Type B pancreatic cell (in vitro differentiated cells): ENCODE results near the gene SPATA24. TPM values are rescaled to one million over a fixed set of nuclear protein-coding genes. Genes with fewer than 3 reads are reported as not detected.
"Not testable (repeated sequence)": the region's sequence is repeated elsewhere in the genome, so short reads cannot be mapped to it uniquely, and the experiment has no call there.

Experiments
- DNase-seq: peaks from one replicate; pipeline ENCODE4 v3.0.0; 2021; ENCODE audit warnings: mixed read lengths; ENCODE audit not compliant: unreplicated experiment; ENCODE audit errors: extremely low spot score
- H3K27ac Mint-ChIP-seq: 2 replicates; pipeline ENCODE4 v1.8.0; 2021; ENCODE audit warnings: mild to moderate bottlenecking, mixed read lengths
- H3K27me3 Mint-ChIP-seq: 2 replicates; pipeline ENCODE4 v1.8.0; 2021; ENCODE audit warnings: mixed read lengths
- H3K36me3 Mint-ChIP-seq: 2 replicates; pipeline ENCODE4 v1.8.0; 2021; ENCODE audit warnings: mixed read lengths
- H3K4me1 Mint-ChIP-seq: one replicate; pipeline ENCODE4 v1.8.0; 2021; ENCODE audit warnings: mixed read lengths; ENCODE audit not compliant: unreplicated experiment
- H3K4me3 Mint-ChIP-seq: 2 replicates; pipeline ENCODE4 v1.8.0; 2021; ENCODE audit warnings: mild to moderate bottlenecking, mixed read lengths
- H3K9me3 Mint-ChIP-seq: 2 replicates; pipeline ENCODE4 v1.8.0; 2021; ENCODE audit warnings: mixed read lengths
- total RNA-seq: library from RNA; stranded (reverse); gene quantifications from 2 replicates; pipeline ENCODE4 v1.2.1, GENCODE V29; 2021; ENCODE audit warnings: low replicate concordance
- TF ChIP-seq, protein P1 (sequence below): fragments of 200-600 bp; sonication (generic); conservative IDR thresholded peaks from 2 replicates; pipeline ENCODE4 v1.5.0; 2021; ENCODE audit warnings: antibody characterized with exemption, mild to moderate bottlenecking

The SPATA24 gene
- total RNA-seq, 1 donor from 2014 or later: 7.1 TPM

GRCh38 chr5:139361835-139362429 is 42.0 kb downstream of the SPATA24 start:
- H3K36me3 Mint-ChIP-seq: peaks cover 36% of the 10 kb centered on the region
- H3K27ac Mint-ChIP-seq: no peak overlapping the region
- DNase-seq: no peak
- H3K27me3 Mint-ChIP-seq: no peaks in the 10 kb centered on the region
- TF ChIP-seq, protein P1, sequence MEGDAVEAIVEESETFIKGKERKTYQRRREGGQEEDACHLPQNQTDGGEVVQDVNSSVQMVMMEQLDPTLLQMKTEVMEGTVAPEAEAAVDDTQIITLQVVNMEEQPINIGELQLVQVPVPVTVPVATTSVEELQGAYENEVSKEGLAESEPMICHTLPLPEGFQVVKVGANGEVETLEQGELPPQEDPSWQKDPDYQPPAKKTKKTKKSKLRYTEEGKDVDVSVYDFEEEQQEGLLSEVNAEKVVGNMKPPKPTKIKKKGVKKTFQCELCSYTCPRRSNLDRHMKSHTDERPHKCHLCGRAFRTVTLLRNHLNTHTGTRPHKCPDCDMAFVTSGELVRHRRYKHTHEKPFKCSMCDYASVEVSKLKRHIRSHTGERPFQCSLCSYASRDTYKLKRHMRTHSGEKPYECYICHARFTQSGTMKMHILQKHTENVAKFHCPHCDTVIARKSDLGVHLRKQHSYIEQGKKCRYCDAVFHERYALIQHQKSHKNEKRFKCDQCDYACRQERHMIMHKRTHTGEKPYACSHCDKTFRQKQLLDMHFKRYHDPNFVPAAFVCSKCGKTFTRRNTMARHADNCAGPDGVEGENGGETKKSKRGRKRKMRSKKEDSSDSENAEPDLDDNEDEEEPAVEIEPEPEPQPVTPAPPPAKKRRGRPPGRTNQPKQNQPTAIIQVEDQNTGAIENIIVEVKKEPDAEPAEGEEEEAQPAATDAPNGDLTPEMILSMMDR: no peak
- H3K4me3 Mint-ChIP-seq: no peak overlapping the region
- no peaks in the 10 kb centered on the region for H3K9me3 Mint-ChIP-seq
- H3K4me1 Mint-ChIP-seq: peaks cover 5% of the 10 kb centered on the region

DNA sequence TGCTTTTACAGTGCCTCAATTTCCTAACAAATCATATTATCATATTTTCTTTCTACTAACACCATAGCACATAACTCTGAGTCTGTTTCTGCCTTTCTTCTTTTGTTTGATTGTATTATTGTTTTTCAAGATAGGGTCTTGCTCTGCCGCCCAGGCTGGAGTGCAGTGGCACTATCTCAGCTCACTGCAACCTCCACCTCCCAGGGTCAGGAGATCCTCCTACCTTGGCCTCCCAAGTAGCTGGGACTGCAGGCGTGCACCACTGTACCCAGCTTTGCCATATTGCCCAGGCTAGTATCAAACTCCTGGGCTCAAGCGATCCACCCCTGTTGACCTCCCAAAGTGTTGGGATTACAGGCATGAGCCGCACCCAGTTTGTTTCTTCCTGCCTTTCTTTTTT is 43.5 kb downstream of the SPATA24 start:
- Mint-ChIP-seq H3K9me3 (no peaks in the 10 kb centered on the region), H3K4me1 (peaks cover 5% of the 10 kb centered on the region), H3K4me3 (no peak overlapping the region), H3K36me3 (peaks cover 32% of the 10 kb centered on the region), H3K27ac (no peak overlapping the region), H3K27me3 (no peaks in the 10 kb centered on the region)
- TF ChIP-seq, protein P1: no peak
- no peak for DNase-seq

DNA sequence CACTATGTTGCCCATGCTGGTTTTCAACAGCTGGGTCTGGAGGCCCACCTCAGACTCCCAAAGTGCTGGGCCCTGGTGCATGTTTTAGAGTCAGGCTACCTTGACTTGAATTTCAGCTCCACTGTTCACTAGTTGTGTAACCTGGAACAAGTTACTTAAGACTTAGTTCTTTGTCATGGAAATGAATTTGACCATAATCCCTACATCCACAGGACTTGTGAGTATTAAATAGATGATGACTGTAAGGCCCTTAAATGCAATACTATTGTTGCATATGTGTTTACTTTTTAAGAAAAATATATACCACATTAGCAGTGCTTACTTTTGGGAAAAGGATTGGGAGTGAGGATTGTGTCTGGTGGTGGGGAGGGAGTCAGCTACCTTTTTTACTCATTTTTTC is 45.8 kb downstream of the SPATA24 start:
- Mint-ChIP-seq H3K4me1 (peaks cover 11% of the 10 kb centered on the region), H3K4me3 (no peak overlapping the region), H3K36me3 (peaks cover 27% of the 10 kb centered on the region), H3K9me3 (peaks cover 6% of the 10 kb centered on the region), H3K27ac (no peak overlapping the region), H3K27me3 (no peaks in the 10 kb centered on the region)
- TF ChIP-seq, protein P1: no peak
- DNase-seq: no peak

- not testable (repeated sequence) for DNase-seq, H3K27me3 Mint-ChIP-seq, H3K27ac Mint-ChIP-seq, H3K4me3 Mint-ChIP-seq, H3K9me3 Mint-ChIP-seq
- peaks cover 38% of the 10 kb centered on the region for H3K36me3 Mint-ChIP-seq
- H3K4me1 Mint-ChIP-seq: peaks cover 11% of the 10 kb centered on the region
Measured at GRCh38 chr5:139355900-139356299, 48.0 kb downstream of the SPATA24 start.

DNA sequence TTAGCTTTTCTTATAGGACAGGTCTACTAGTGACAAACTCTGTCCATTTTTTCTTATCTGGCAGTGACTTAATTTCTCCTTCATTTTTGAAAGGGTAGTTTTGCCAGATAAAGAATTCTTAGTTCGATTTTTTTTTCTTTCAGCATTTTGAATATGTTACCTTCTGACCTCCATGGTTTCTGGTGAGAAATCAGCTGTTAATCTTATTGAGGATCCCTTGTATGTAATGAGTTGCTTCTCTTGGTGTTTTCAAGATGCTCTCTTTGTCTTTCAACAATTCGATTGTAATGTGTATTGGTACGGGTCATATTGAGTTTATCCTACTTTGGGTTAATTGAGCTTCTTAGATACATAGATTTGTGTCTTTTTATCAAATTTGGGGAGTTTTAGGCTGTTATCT is 49.7 kb downstream of the SPATA24 start:
- H3K36me3 Mint-ChIP-seq: peaks cover 35% of the 10 kb centered on the region
- peaks cover 11% of the 10 kb centered on the region for H3K4me1 Mint-ChIP-seq
- H3K4me3 Mint-ChIP-seq: no peak overlapping the region
- H3K27me3 Mint-ChIP-seq: no peaks in the 10 kb centered on the region
- H3K9me3 Mint-ChIP-seq: peaks cover 6% of the 10 kb centered on the region
- TF ChIP-seq, protein P1: no peak
- DNase-seq: no peak
- no peak overlapping the region for H3K27ac Mint-ChIP-seq

- not testable (repeated sequence) for H3K9me3 Mint-ChIP-seq, H3K27me3 Mint-ChIP-seq, DNase-seq, H3K27ac Mint-ChIP-seq, H3K4me3 Mint-ChIP-seq
- peaks cover 34% of the 10 kb centered on the region for H3K36me3 Mint-ChIP-seq
- peaks cover 25% of the 10 kb centered on the region for H3K4me1 Mint-ChIP-seq
Measured at GRCh38 chr5:139347863-139348262, 56.0 kb downstream of the SPATA24 start.

Other genes starting within 250 kb of the SPATA24 start
- 40.9 and 63.0 TPM in 2 replicates for gene SIL1, start 205.7 kb downstream of the SPATA24 start, total RNA-seq
- 185 and 276 TPM in 2 replicates for gene MATR3, start 110.3 kb downstream of the SPATA24 start, total RNA-seq
- 51.7 and 87.7 TPM in 2 replicates for gene PAIP2, start 62.2 kb downstream of the SPATA24 start, total RNA-seq
- gene SLC23A1, start 20.8 kb downstream of the SPATA24 start, total RNA-seq: 1.6 and 2.1 TPM in 2 replicates
- 0.22 TPM in 1 of 2 replicates, not detected in the other for gene MZB1, start 14.2 kb downstream of the SPATA24 start, total RNA-seq
- 0.69 and 1.3 TPM in 2 replicates for gene PROB1, start 9.0 kb downstream of the SPATA24 start, total RNA-seq
- gene DNAJC18, start 35.4 kb upstream of the SPATA24 start, total RNA-seq: 9.4 and 25.8 TPM in 2 replicates
- not detected in 2 replicates for gene ECSCR, start 58.7 kb upstream of the SPATA24 start, total RNA-seq
- gene SMIM33, start 66.9 kb upstream of the SPATA24 start, total RNA-seq: not detected in 2 replicates
- 4.1 and 7.7 TPM in 2 replicates for gene STING1, start 78.7 kb upstream of the SPATA24 start, total RNA-seq
- gene UBE2D2, start 157.2 kb upstream of the SPATA24 start, total RNA-seq: 140 and 153 TPM in 2 replicates
- gene CXXC5, start 244.3 kb upstream of the SPATA24 start, total RNA-seq: 46.7 and 58.6 TPM in 2 replicates